Activated T-helper 17 cell treated with anti-CD3 and anti-CD28 coated beads, Interleukin-2, amount 50 U/mL, for 72 hours (primary cell): ENCODE measurements around the gene TPM2. TPM values are rescaled to one million over a fixed set of nuclear protein-coding genes. Genes with fewer than 3 reads are reported as not detected.
A peak's percentile ranks its signal among the peaks of the same experiment; 100 is the strongest.

Source experiments
- ATAC-seq: fragments of 150-1000 bp; cut with Tn5 transposase; replicated peaks from 2 replicates; pipeline ENCODE4 v1.10.0; 2021; ENCODE audit warnings: mild to moderate bottlenecking, moderate library complexity
- H3K27ac Mint-ChIP-seq: one replicate; pipeline ENCODE4 v1.8.0; 2022; ENCODE audit warnings: mixed read lengths
- H3K27me3 Mint-ChIP-seq: one replicate; pipeline ENCODE4 v1.8.0; 2022; ENCODE audit warnings: mixed read lengths
- H3K36me3 Mint-ChIP-seq: one replicate; pipeline ENCODE4 v1.8.0; 2022; ENCODE audit warnings: low read depth, mild to moderate bottlenecking, mixed read lengths
- H3K4me1 Mint-ChIP-seq: one replicate; pipeline ENCODE4 v1.8.0; 2022; ENCODE audit warnings: mixed read lengths
- H3K4me3 Mint-ChIP-seq: one replicate; pipeline ENCODE4 v1.8.0; 2022; ENCODE audit warnings: mild to moderate bottlenecking, mixed read lengths
- H3K9me3 Mint-ChIP-seq: one replicate; pipeline ENCODE4 v1.8.0; 2022; ENCODE audit warnings: mixed read lengths
- total RNA-seq, 2 donors: library from RNA; stranded (reverse); gene quantifications; one replicate each; pipeline ENCODE4 v1.2.3, GENCODE V29; 2022

Gene TPM2
- total RNA-seq, 2 donors from 2014 or later = 4.1 to 6.2 TPM

DNA sequence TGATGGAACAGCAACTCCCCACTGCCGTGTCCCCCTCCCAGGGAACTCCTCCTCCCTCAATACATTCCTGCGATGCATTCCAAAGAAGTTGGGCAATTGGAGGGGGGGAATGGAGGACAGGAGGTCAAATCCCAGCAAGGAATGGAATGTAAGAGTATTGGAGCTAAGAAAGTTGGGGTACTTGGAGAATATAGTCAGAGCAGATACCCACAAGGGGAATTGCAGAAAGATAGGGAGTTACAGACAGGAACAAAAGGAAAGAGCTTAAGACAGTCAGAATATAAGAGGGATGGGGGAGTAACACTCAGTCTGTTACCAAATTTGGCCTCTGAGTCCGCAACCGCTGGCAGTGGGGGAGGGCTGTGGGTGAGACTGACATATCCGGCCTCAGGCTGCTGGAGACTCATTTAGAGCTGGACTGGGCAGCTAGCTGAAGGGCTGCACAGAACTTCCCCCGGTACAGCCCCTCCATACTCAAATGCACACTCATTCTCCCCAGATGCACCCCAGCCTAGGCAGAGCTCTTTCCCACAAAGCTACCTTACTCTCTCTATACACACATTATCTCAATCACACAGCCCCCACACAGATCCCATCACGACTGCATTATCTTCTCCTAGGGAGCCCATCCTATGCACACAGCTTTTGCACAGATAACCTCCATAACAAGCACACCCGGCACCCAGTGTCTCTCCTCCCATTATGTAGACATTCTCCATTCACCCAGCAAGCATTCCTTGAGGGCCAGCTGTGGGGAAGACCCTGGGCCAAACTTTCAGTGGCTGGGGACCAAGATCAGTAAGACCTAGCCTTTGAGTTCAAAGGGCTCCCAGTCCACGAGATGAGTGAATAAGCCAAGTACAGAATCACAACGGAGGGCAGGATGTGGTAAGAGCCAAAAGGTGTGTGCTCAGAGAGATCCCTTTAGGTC lies 38.6 kb upstream of the TPM2 start:
- peak; percentile 41 for ATAC-seq
- Mint-ChIP-seq H3K4me1 (peaks cover 13% of the 10 kb centered on the region), H3K9me3 (no peaks in the 10 kb centered on the region), H3K27ac (no peak overlapping the region), H3K4me3 (no peak overlapping the region), H3K36me3 (no peaks in the 10 kb centered on the region), H3K27me3 (no peaks in the 10 kb centered on the region)

GRCh38 chr9:35727676-35728040 lies 37.9 kb upstream of the TPM2 start:
- no peak overlapping the region for H3K4me3 Mint-ChIP-seq
- no peaks in the 10 kb centered on the region for H3K27me3 Mint-ChIP-seq
- H3K36me3 Mint-ChIP-seq = no peaks in the 10 kb centered on the region
- ATAC-seq = no peak
- no peaks in the 10 kb centered on the region for H3K9me3 Mint-ChIP-seq
- peaks cover 13% of the 10 kb centered on the region for H3K4me1 Mint-ChIP-seq
- H3K27ac Mint-ChIP-seq = no peak overlapping the region

- Mint-ChIP-seq H3K27ac (peak overlapping the region; percentile 31), H3K4me3 (no peak overlapping the region), H3K4me1 (peaks cover 19% of the 10 kb centered on the region), H3K9me3 (no peaks in the 10 kb centered on the region), H3K27me3 (no peaks in the 10 kb centered on the region), H3K36me3 (no peaks in the 10 kb centered on the region)
- no peak for ATAC-seq
These were observed 37.2 kb upstream of the TPM2 start for GRCh38 chr9:35726931-35727330.

DNA sequence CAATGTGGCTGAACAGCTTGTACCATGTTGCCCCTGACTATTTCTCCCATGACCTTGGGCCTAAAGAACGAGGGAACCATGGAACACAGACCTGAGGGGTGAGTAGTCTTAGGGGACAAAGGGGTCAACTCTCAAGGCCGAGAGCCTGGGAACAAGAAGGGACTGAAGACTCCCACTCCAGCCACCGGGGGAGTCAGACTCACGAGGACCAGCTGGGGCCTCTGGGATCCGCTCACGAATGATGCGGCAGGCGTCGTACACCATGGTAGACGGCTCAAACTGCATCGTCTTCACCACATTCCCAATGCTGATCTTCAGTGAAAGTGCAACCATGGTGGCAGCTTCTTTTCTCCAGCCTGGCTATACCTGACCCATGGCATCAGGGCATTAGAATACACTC lies 35.6 kb upstream of the TPM2 start:
- Mint-ChIP-seq H3K27me3 (no peaks in the 10 kb centered on the region), H3K4me1 (peaks cover 20% of the 10 kb centered on the region), H3K27ac (no peak overlapping the region), H3K9me3 (no peaks in the 10 kb centered on the region), H3K4me3 (no peak overlapping the region), H3K36me3 (no peaks in the 10 kb centered on the region)
- ATAC-seq = no peak

DNA sequence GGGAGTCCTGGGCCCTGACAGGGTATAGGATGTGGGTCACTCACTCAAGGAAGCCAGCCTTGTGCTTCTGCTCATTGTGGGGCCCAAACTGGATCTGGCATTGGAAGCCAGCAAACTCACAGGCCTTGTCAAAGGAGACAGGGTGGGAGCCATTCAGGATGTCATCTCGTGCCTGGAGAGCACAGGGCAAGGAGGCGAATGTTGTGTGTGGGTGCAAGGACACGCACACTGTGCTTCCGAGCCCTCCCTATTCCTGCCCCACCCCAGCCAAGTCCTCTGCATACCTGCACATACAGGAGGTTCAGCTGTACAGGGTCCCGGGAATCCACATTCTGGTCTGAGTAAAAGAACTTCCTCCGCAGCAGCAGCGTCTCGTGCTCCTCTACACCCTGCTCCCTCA lies 34.2 kb upstream of the TPM2 start:
- Mint-ChIP-seq H3K36me3 (no peaks in the 10 kb centered on the region), H3K27me3 (no peaks in the 10 kb centered on the region), H3K4me1 (peaks cover 24% of the 10 kb centered on the region), H3K4me3 (no peak overlapping the region), H3K27ac (no peak overlapping the region), H3K9me3 (no peaks in the 10 kb centered on the region)
- no peak for ATAC-seq

DNA sequence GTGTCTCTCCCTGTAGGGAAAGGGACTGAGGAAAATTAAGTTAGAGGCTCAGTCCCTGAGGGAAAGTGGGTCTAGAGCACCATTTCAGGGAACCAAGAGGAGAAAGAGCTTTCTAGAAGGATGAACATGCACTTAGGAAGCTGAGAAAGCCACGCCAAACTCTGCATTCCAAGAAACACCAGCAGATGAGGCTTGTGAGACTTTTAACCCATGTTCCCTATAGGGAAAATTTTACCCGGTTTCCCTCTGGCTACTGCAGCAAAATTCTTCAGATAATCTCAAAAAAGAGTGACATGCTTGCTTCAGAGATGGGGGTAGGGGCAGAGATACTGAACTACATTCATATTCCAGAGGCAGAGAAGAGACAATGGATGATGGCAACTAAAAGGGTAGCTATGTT lies 33.7 kb upstream of the TPM2 start:
- Mint-ChIP-seq H3K36me3 (no peaks in the 10 kb centered on the region), H3K4me1 (peaks cover 24% of the 10 kb centered on the region), H3K27me3 (no peaks in the 10 kb centered on the region), H3K9me3 (no peaks in the 10 kb centered on the region), H3K4me3 (no peak overlapping the region), H3K27ac (no peak overlapping the region)
- ATAC-seq = no peak

DNA sequence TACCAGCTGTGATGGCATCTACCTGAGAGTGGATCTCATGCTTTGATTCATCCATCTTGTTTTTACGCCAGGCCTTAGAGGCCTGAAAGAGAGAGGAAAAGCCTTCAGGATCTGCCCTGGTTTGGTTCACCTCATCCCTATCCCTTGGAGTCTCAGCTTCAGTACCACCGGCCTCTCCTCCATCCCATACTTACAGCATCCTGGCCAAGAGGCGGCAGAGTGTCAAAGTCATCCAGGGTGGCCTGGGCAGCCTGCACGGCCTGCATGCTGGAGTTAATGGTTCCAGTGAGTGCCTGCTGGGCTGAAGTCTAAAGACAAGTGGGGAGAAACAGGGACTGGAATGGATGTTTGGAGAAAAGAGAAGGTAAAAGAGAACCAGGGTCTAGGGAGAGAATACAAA lies 29.8 kb upstream of the TPM2 start:
- no peaks in the 10 kb centered on the region for H3K36me3 Mint-ChIP-seq
- H3K27ac Mint-ChIP-seq = peak overlapping the region; percentile 55
- H3K9me3 Mint-ChIP-seq = no peaks in the 10 kb centered on the region
- H3K4me3 Mint-ChIP-seq = no peak overlapping the region
- H3K27me3 Mint-ChIP-seq = no peaks in the 10 kb centered on the region
- H3K4me1 Mint-ChIP-seq = peaks cover 12% of the 10 kb centered on the region
- ATAC-seq = no peak

GRCh38 chr9:35718721-35719511 lies 29.2 kb upstream of the TPM2 start:
- H3K27me3 Mint-ChIP-seq = no peaks in the 10 kb centered on the region
- ATAC-seq = peak; percentile 60
- no peaks in the 10 kb centered on the region for H3K36me3 Mint-ChIP-seq
- H3K4me1 Mint-ChIP-seq = peaks cover 11% of the 10 kb centered on the region
- no peak overlapping the region for H3K4me3 Mint-ChIP-seq
- no peaks in the 10 kb centered on the region for H3K9me3 Mint-ChIP-seq
- no peak overlapping the region for H3K27ac Mint-ChIP-seq

DNA sequence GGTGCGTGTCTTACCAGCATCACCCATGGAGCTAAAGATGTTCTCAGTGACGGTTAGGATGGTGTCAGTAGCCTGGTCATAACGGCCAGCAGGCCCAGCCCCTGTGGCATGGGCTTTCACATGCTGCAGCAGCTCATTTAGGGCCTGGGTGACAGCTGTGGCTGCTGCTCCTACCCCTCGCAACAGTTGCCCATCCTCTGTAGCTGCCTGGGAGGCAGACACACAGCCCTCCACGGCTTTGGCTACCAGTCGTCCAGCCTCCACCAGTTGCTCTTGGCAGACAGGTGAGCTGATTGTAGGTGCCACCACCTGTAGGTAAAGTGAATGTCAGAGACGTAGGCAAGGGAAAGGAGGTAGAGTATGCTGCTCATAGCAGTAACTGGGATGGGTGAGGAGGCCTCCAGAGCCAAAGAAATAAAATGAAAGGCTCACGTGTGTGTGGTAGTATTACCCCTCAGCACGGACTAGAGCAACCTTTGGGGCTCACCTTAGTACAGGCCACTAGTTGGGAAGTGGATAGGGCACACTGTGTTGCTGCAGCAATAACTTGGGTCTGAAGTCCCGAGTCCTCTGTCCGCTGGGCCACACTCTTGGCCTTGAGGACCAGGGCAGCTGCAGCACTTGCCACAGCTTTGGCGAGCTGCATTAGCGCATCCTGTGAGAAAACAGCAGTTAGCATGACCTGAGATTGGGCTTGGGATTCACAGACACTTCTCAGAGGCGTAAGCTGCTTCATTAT lies 27.6 kb upstream of the TPM2 start:
- Mint-ChIP-seq H3K27ac (no peak overlapping the region), H3K4me3 (no peak overlapping the region), H3K9me3 (no peaks in the 10 kb centered on the region), H3K27me3 (no peaks in the 10 kb centered on the region), H3K36me3 (no peaks in the 10 kb centered on the region), H3K4me1 (peaks cover 8% of the 10 kb centered on the region)
- no peak for ATAC-seq

DNA sequence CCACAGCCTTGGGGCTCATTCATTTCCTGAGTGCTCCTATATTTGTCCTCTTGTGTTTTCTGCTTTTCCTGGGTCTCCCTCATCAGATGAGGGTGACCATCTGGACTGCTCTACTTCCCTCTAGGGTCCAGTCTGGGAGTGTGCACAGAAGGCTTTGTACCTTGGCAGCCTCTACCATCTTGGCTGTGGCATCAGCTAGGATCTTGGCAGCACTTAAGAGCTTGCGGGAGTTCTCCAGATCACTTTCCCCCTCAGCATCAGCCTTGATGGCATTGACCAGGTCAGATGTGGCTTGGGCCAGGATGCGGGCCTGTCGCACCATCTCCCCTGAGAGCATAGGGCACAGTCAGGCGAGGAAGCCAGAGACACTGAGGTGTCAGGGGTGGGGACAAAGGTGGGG lies 26.5 kb upstream of the TPM2 start:
- no peak overlapping the region for H3K27ac Mint-ChIP-seq
- ATAC-seq = no peak
- no peaks in the 10 kb centered on the region for H3K27me3 Mint-ChIP-seq
- H3K4me3 Mint-ChIP-seq = no peak overlapping the region
- H3K36me3 Mint-ChIP-seq = no peaks in the 10 kb centered on the region
- H3K9me3 Mint-ChIP-seq = no peaks in the 10 kb centered on the region
- H3K4me1 Mint-ChIP-seq = peaks cover 10% of the 10 kb centered on the region

DNA sequence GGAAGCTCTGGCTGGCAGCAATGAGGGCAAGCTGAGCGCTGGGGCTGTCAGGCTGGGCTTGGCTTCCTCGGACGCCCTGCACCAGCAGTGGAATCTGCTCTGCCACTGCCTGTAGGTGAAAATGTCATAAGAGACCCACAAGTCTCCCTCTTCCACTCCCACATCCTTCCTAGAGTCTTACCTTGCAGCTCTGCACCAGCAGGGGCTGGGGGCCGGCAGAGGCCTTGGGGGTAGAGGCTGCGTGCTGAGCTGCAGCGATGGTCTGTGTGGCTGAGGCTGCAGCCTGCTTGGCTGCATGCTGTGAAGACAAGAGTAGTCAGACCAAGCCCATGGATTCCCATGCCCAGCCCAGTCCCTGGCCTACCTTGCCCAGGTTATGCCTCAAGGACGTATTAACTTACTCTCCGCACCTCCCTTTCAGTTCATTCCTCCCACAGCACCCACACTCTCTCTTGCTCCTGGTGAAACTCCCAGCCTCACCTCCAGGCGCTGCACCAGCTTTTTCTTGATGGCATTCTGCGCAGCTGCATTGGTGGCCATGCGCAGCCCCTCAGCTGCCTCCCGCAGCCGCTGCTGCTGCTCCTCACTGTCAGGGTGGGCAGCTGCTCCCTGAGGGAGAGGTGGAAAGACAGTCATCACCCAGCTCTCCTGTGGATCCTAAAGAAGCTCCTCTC lies 25.0 kb upstream of the TPM2 start:
- Mint-ChIP-seq H3K36me3 (no peaks in the 10 kb centered on the region), H3K27me3 (no peaks in the 10 kb centered on the region), H3K9me3 (no peaks in the 10 kb centered on the region), H3K27ac (peak overlapping the region; percentile 58), H3K4me3 (no peak overlapping the region), H3K4me1 (peaks cover 9% of the 10 kb centered on the region)
- ATAC-seq = no peak

- Mint-ChIP-seq H3K27ac (peak overlapping the region; percentile 58), H3K27me3 (no peaks in the 10 kb centered on the region), H3K4me1 (peaks cover 6% of the 10 kb centered on the region), H3K9me3 (no peaks in the 10 kb centered on the region), H3K4me3 (no peak overlapping the region), H3K36me3 (no peaks in the 10 kb centered on the region)
- no peak for ATAC-seq
These were observed 24.4 kb upstream of the TPM2 start for GRCh38 chr9:35714123-35714522.

GRCh38 chr9:35713578-35713977 lies 23.9 kb upstream of the TPM2 start:
- Mint-ChIP-seq H3K9me3 (no peaks in the 10 kb centered on the region), H3K27ac (peak overlapping the region; percentile 30), H3K36me3 (no peaks in the 10 kb centered on the region), H3K4me3 (no peak overlapping the region), H3K4me1 (peaks cover 9% of the 10 kb centered on the region), H3K27me3 (no peaks in the 10 kb centered on the region)
- no peak for ATAC-seq

- Mint-ChIP-seq H3K36me3 (no peaks in the 10 kb centered on the region), H3K27ac (peak overlapping the region; percentile 30), H3K4me1 (peaks cover 10% of the 10 kb centered on the region), H3K9me3 (no peaks in the 10 kb centered on the region), H3K27me3 (no peaks in the 10 kb centered on the region), H3K4me3 (no peak overlapping the region)
- ATAC-seq = no peak
These were observed 23.2 kb upstream of the TPM2 start for GRCh38 chr9:35712762-35713400.
